Measurements from ENCODE around the gene GTF2A1L.

The GTF2A1L gene

GRCh38 chr2:48715042-48715899 is 97.6 kb downstream of the GTF2A1L start:
- Histone ChIP-seq H3K27ac (ENCODE audit: low read length) (no peak overlapping the region), H2AFZ (ENCODE audit: low read depth, low read length) (no peak overlapping the region), H3K4me1 (ENCODE audit: low read length) (no peaks in the 10 kb centered on the region), H3K4me2 (ENCODE audit: low read length) (no peak overlapping the region), H3K36me3 (replicated peaks; ENCODE audit: low read depth, low read length) (no peaks in the 10 kb centered on the region), H3K79me2 (ENCODE audit: low read length) (no peaks in the 10 kb centered on the region), H4K20me1 (ENCODE audit: insufficient read depth, low read length) (no peaks in the 10 kb centered on the region), H3K4me3 (ENCODE audit: low read length) (no peak overlapping the region), H3K27me3 (ENCODE audit: low read depth, low read length) (no peaks in the 10 kb centered on the region), H3K9ac (ENCODE audit: low read length) (no peak overlapping the region), H3K9me3 (ENCODE audit: insufficient read depth, low read length) (no peaks in the 10 kb centered on the region)
- no peak for TF ChIP-seq CTCF (IDR thresholded peaks at IDR 0.05; ENCODE audit: low read depth, low read length)
- no peak for TF ChIP-seq EZH2phosphoT487 (IDR thresholded peaks at IDR 0.05; ENCODE audit: low read depth)

- TF ChIP-seq EZH2phosphoT487 (IDR thresholded peaks at IDR 0.05; ENCODE audit: low read depth) (no peak), CTCF (IDR thresholded peaks at IDR 0.05; ENCODE audit: low read depth, low read length) (no peak)
These were observed 98.3 kb downstream of the GTF2A1L start for GRCh38 chr2:48715956-48716355.

GRCh38 chr2:48717846-48718245 is 100.2 kb downstream of the GTF2A1L start:
- no peaks in the 10 kb centered on the region for H3K9me3 ChIP-seq (ENCODE audit: insufficient read depth, low read length)
- TF ChIP-seq EZH2phosphoT487 (IDR thresholded peaks at IDR 0.05; ENCODE audit: low read depth) (no peak), CTCF (IDR thresholded peaks at IDR 0.05; ENCODE audit: low read depth, low read length) (no peak)
- H3K79me2 ChIP-seq (ENCODE audit: low read length), result no peaks in the 10 kb centered on the region
- no peak overlapping the region for H3K4me3 ChIP-seq (ENCODE audit: low read length)
- no peak overlapping the region for H3K27ac ChIP-seq (ENCODE audit: low read length)
- H3K4me2 ChIP-seq (ENCODE audit: low read length), result no peak overlapping the region
- H2AFZ ChIP-seq (ENCODE audit: low read depth, low read length), result no peak overlapping the region
- no peaks in the 10 kb centered on the region for H3K4me1 ChIP-seq (ENCODE audit: low read length)
- H4K20me1 ChIP-seq (ENCODE audit: insufficient read depth, low read length), result no peaks in the 10 kb centered on the region
- H3K36me3 ChIP-seq (replicated peaks; ENCODE audit: low read depth, low read length), result no peaks in the 10 kb centered on the region
- no peak overlapping the region for H3K9ac ChIP-seq (ENCODE audit: low read length)
- no peaks in the 10 kb centered on the region for H3K27me3 ChIP-seq (ENCODE audit: low read depth, low read length)

More at GRCh38 chr2:48715956-48716355, 98.3 kb downstream of the GTF2A1L start:
- H3K4me1 ChIP-seq (ENCODE audit: low read length), result no peaks in the 10 kb centered on the region
- H3K9ac ChIP-seq (ENCODE audit: low read length), result no peak overlapping the region
- H3K4me2 ChIP-seq (ENCODE audit: low read length), result no peak overlapping the region
- no peak overlapping the region for H2AFZ ChIP-seq (ENCODE audit: low read depth, low read length)
- H3K79me2 ChIP-seq (ENCODE audit: low read length), result no peaks in the 10 kb centered on the region
- H3K36me3 ChIP-seq (replicated peaks; ENCODE audit: low read depth, low read length), result no peaks in the 10 kb centered on the region
- no peaks in the 10 kb centered on the region for H3K9me3 ChIP-seq (ENCODE audit: insufficient read depth, low read length)
- no peaks in the 10 kb centered on the region for H4K20me1 ChIP-seq (ENCODE audit: insufficient read depth, low read length)
- H3K4me3 ChIP-seq (ENCODE audit: low read length), result no peak overlapping the region
- no peak overlapping the region for H3K27ac ChIP-seq (ENCODE audit: low read length)
- H3K27me3 ChIP-seq (ENCODE audit: low read depth, low read length), result no peaks in the 10 kb centered on the region

GRCh38 chr2:48719480-48720177 is 102.0 kb downstream of the GTF2A1L start:
- Histone ChIP-seq H3K4me1 (ENCODE audit: low read length) (no peaks in the 10 kb centered on the region), H3K27ac (ENCODE audit: low read length) (no peak overlapping the region), H3K9ac (ENCODE audit: low read length) (no peak overlapping the region), H3K9me3 (ENCODE audit: insufficient read depth, low read length) (no peaks in the 10 kb centered on the region), H3K4me3 (ENCODE audit: low read length) (no peak overlapping the region), H2AFZ (ENCODE audit: low read depth, low read length) (no peak overlapping the region), H3K4me2 (ENCODE audit: low read length) (no peak overlapping the region), H3K27me3 (ENCODE audit: low read depth, low read length) (no peaks in the 10 kb centered on the region), H3K36me3 (replicated peaks; ENCODE audit: low read depth, low read length) (no peaks in the 10 kb centered on the region), H3K79me2 (ENCODE audit: low read length) (no peaks in the 10 kb centered on the region), H4K20me1 (ENCODE audit: insufficient read depth, low read length) (no peaks in the 10 kb centered on the region)
- TF ChIP-seq EZH2phosphoT487 (IDR thresholded peaks at IDR 0.05; ENCODE audit: low read depth) (no peak), CTCF (IDR thresholded peaks at IDR 0.05; ENCODE audit: low read depth, low read length) (no peak)

Data from OCI-LY3 (cell line).